H1 (cell line): Measurements from ENCODE around the gene EML4. TPM values are rescaled to one million over a fixed set of nuclear protein-coding genes. Genes with fewer than 3 reads are reported as not detected.

Experiments used
- CTCF ChIA-PET: fragments of 300-600 bp; sonication (Branson Sonifier 250); formaldehyde crosslinking; loops from one replicate; lab custom pipeline; 2021; ENCODE audit not compliant: partially characterized antibody; lab: Charles Lee
- POLR2A ChIA-PET: fragments of 300-600 bp; sonication (Branson Sonifier 250); formaldehyde crosslinking; loops from one replicate; lab custom pipeline; 2021; ENCODE audit warnings: inconsistent platforms; ENCODE audit not compliant: partially characterized antibody; lab: Charles Lee
- DNase-seq, 2 experiments: peaks; one replicate each; pipeline versions ENCODE4 v3.0.0 to v3.0.0-alpha.2; 2010 to 2022; ENCODE audit warnings: low spot score in 2 of 2, low read depth in 1 of 2, mixed read lengths in 1 of 2
- FAIRE-seq: peaks from 2 replicates; lab custom pipeline; 2011; peaks lifted over from hg19 to GRCh38; lab: Jason Lieb, UNC
- H2AFZ ChIP-seq: 2 replicates; pipeline ENCODE4 v1.8.1; 2012; ENCODE audit warnings: low read length, inconsistent platforms
- H2AK5ac ChIP-seq: 2 replicates; pipeline ENCODE4 v1.6.1; 2013; ENCODE audit warnings: low read depth, low read length
- H2BK120ac ChIP-seq: replicated peaks from 2 replicates; pipeline ENCODE3; 2013; ENCODE audit warnings: low read depth, low read length, inconsistent platforms
- H2BK12ac ChIP-seq: 2 replicates; pipeline ENCODE4 v1.6.1; 2013; ENCODE audit warnings: low read depth, low read length
- H2BK15ac ChIP-seq: 2 replicates; pipeline ENCODE4 v1.6.1; 2013; ENCODE audit warnings: low read length
- H2BK20ac ChIP-seq: 2 replicates; pipeline ENCODE4 v1.6.1; 2013; ENCODE audit warnings: low read length
- H2BK5ac ChIP-seq: 2 replicates; pipeline ENCODE4 v1.6.1; 2013; ENCODE audit warnings: low read depth, low read length
- H3K14ac ChIP-seq: 2 replicates; pipeline ENCODE4 v1.6.1; 2013; ENCODE audit warnings: inconsistent platforms; ENCODE audit not compliant: insufficient read length
- H3K18ac ChIP-seq: 2 replicates; pipeline ENCODE4 v1.6.1; 2013; ENCODE audit warnings: low read length; ENCODE audit errors: extremely low read depth
- H3K23ac ChIP-seq: 2 replicates; pipeline ENCODE4 v1.6.1; 2013; ENCODE audit warnings: inconsistent platforms; ENCODE audit not compliant: insufficient read length
- H3K23me2 ChIP-seq: 2 replicates; pipeline ENCODE4 v1.6.1; 2013; ENCODE audit warnings: low read depth, low read length
- H3K27ac ChIP-seq: 2 replicates; pipeline ENCODE4 v1.6.1; 2011; ENCODE audit warnings: low read depth, low read length, inconsistent platforms
- H3K27me3 ChIP-seq, 4 experiments: replicated peaks in 1 of 4; 1 replicate in 1 of 4; 2 replicates in 3 of 4; pipeline versions ENCODE4 v1.6.1 to v1.8.1; 2011 to 2013; ENCODE audit warnings: low read length in 3 of 4, mild to moderate bottlenecking in 3 of 4, inconsistent platforms in 2 of 4, mixed read lengths in 2 of 4, moderate library complexity in 1 of 4; ENCODE audit not compliant: control insufficient read depth in 3 of 4, insufficient read depth in 3 of 4; ENCODE audit errors: extremely low read depth in 1 of 4
- H3K36me3 ChIP-seq, 4 experiments: 2 replicates each; pipeline versions ENCODE4 v1.6.1 to v1.8.1; 2011 to 2013; ENCODE audit warnings: mild to moderate bottlenecking in 4 of 4, low read length in 3 of 4, moderate library complexity in 2 of 4, control low read depth in 1 of 4, inconsistent platforms in 1 of 4; ENCODE audit not compliant: insufficient read depth in 4 of 4, control insufficient read depth in 2 of 4
- H3K4ac ChIP-seq: replicated peaks from 2 replicates; pipeline ENCODE3; 2013; ENCODE audit warnings: low read length, low read depth, mixed read lengths, inconsistent platforms; ENCODE audit not compliant: insufficient read length
- H3K4me1 ChIP-seq, 4 experiments: replicated peaks in 1 of 4; 1 replicate in 1 of 4; 2 replicates in 3 of 4; pipeline versions ENCODE4 v1.6.1 to v1.8.1; 2011 to 2013; ENCODE audit warnings: low read length in 3 of 4, inconsistent platforms in 2 of 4, mixed read lengths in 1 of 4; ENCODE audit not compliant: insufficient read depth in 4 of 4, control insufficient read depth in 3 of 4
- H3K4me2 ChIP-seq, 2 experiments: 2 replicates each; pipeline versions ENCODE4 v1.6.1 to v1.8.1; 2011 to 2013; ENCODE audit warnings: low read depth in 2 of 2, low read length in 2 of 2, control low read depth in 1 of 2, inconsistent platforms in 1 of 2, mild to moderate bottlenecking in 1 of 2; ENCODE audit not compliant: insufficient read depth in 1 of 2
- H3K4me3 ChIP-seq, 4 experiments: fragments of 200-600, 300-600 bp in 1 of 4; sonication (generic), shearing (Covaris generic), sonication (Bioruptor Twin) in 1 of 4; 2 replicates each; pipeline versions ENCODE4 v1.5.1 to v1.8.1; 2011 to 2016; ENCODE audit warnings: low read length in 4 of 4, low read depth in 3 of 4, control low read depth in 2 of 4, inconsistent platforms in 2 of 4, mild to moderate bottlenecking in 2 of 4, mixed read lengths in 1 of 4, moderate library complexity in 1 of 4; ENCODE audit not compliant: insufficient read depth in 2 of 4; ENCODE audit errors: extremely low read depth in 1 of 4
- H3K56ac ChIP-seq: replicated peaks from 2 replicates; pipeline ENCODE3; 2013; ENCODE audit warnings: low read depth, mild to moderate bottlenecking, mixed read lengths, low read length, inconsistent platforms; ENCODE audit not compliant: insufficient read length
- H3K79me1 ChIP-seq: 2 replicates; pipeline ENCODE4 v1.6.1; 2013; ENCODE audit warnings: low read depth, low read length, control low read depth
- H3K79me2 ChIP-seq, 2 experiments: 2 replicates each; pipeline versions ENCODE4 v1.6.1 to v1.8.1; 2012 to 2013; ENCODE audit warnings: low read length in 2 of 2, mild to moderate bottlenecking in 2 of 2, inconsistent platforms in 1 of 2; ENCODE audit not compliant: insufficient read depth in 2 of 2, control insufficient read depth in 1 of 2
- H3K9ac ChIP-seq, 4 experiments: replicated peaks in 1 of 4; 1 replicate in 1 of 4; 2 replicates in 3 of 4; pipeline versions ENCODE4 v1.6.1 to v1.8.1; 2011 to 2013; ENCODE audit warnings: low read depth in 3 of 4, low read length in 3 of 4, control low read depth in 2 of 4, mild to moderate bottlenecking in 2 of 4, moderate library complexity in 2 of 4, inconsistent platforms in 1 of 4; ENCODE audit errors: extremely low read depth in 1 of 4
- H3K9me3 ChIP-seq, 2 experiments: 2 replicates each; pipeline versions ENCODE4 v1.6.1 to v1.8.1; 2012 to 2013; ENCODE audit warnings: mild to moderate bottlenecking in 2 of 2, moderate library complexity in 2 of 2, control low read depth in 1 of 2, inconsistent platforms in 1 of 2, low read depth in 1 of 2, low read length in 1 of 2, mixed read lengths in 1 of 2; ENCODE audit not compliant: insufficient read depth in 2 of 2
- H4K20me1 ChIP-seq, 2 experiments: replicated peaks in 1 of 2; 2 replicates each; pipeline versions ENCODE3 to v1.8.1; 2011 to 2013; ENCODE audit warnings: inconsistent platforms in 2 of 2, low read length in 2 of 2, mild to moderate bottlenecking in 1 of 2; ENCODE audit not compliant: insufficient read depth in 2 of 2, control insufficient read depth in 1 of 2
- H4K5ac ChIP-seq: 2 replicates; pipeline ENCODE4 v1.6.1; 2013; ENCODE audit warnings: low read length, low read depth, mixed read lengths, inconsistent platforms; ENCODE audit not compliant: insufficient read length
- H4K8ac ChIP-seq: 2 replicates; pipeline ENCODE4 v1.8.0; 2013; ENCODE audit warnings: mild to moderate bottlenecking, moderate library complexity, low read length, inconsistent platforms; ENCODE audit not compliant: insufficient read depth; ENCODE audit errors: extremely low read depth
- H4K91ac ChIP-seq: replicated peaks from 2 replicates; pipeline ENCODE3; 2013; ENCODE audit warnings: low read length, mixed read lengths, inconsistent platforms; ENCODE audit not compliant: insufficient read length
- BACH1 ChIP-seq: IDR thresholded peaks from 2 replicates; pipeline ENCODE4 v1.6.1; 2012; ENCODE audit warnings: low read length, improper control_type of control experiment
- CBX5 ChIP-seq: fragments of 300-800, 300-1000 bp; sonication (generic); IDR thresholded peaks from 2 replicates; pipeline ENCODE4 v1.7.1; 2016; ENCODE audit warnings: antibody characterized with exemption, low read length, low read depth
- CHD2 ChIP-seq: IDR thresholded peaks from 2 replicates; pipeline ENCODE4 v1.6.1; 2012; ENCODE audit warnings: low read length, improper control_type of control experiment
- EP300 ChIP-seq, 2 experiments: IDR thresholded peaks; 1 replicate in 1 of 2; 2 replicates in 1 of 2; pipeline ENCODE4 v1.6.1; 2011 to 2012; ENCODE audit warnings: low read depth in 2 of 2, low read length in 2 of 2, mild to moderate bottlenecking in 2 of 2, borderline replicate concordance in 1 of 2, inconsistent platforms in 1 of 2, moderate library complexity in 1 of 2
- NANOG ChIP-seq: IDR thresholded peaks from 2 replicates; pipeline ENCODE4 v1.6.1; 2011; ENCODE audit warnings: low read length, low read depth, mild to moderate bottlenecking, inconsistent platforms; ENCODE audit not compliant: insufficient read depth, poor library complexity, severe bottlenecking
- PHF8 ChIP-seq: fragments of 200-600 bp; sonication (generic); conservative IDR thresholded peaks from 2 replicates; pipeline ENCODE4 v1.7.1; 2012; ENCODE audit warnings: low read depth, mild to moderate bottlenecking, inconsistent platforms, low read length, moderate library complexity
- POLR2A ChIP-seq, 2 experiments: IDR thresholded peaks; 1 replicate in 1 of 2; 2 replicates in 1 of 2; pipeline ENCODE4 v1.6.1; 2011; ENCODE audit warnings: low read depth in 2 of 2, low read length in 2 of 2, mild to moderate bottlenecking in 2 of 2; ENCODE audit errors: control extremely low read depth in 1 of 2
- RAD21 ChIP-seq, 2 experiments: IDR thresholded peaks in 1 of 2; conservative IDR thresholded peaks in 1 of 2; 2 replicates each; pipeline ENCODE4 v1.6.1; 2011; ENCODE audit warnings: low read depth in 2 of 2, low read length in 2 of 2, improper control_type of control experiment in 1 of 2, inconsistent platforms in 1 of 2, mild to moderate bottlenecking in 1 of 2, moderate library complexity in 1 of 2
- RXRA ChIP-seq: IDR thresholded peaks from 2 replicates; pipeline ENCODE4 v1.6.1; 2011; ENCODE audit warnings: low read depth, mild to moderate bottlenecking, low read length, moderate library complexity; ENCODE audit not compliant: insufficient read depth
- SIN3A ChIP-seq, 2 experiments: IDR thresholded peaks in 1 of 2; conservative IDR thresholded peaks in 1 of 2; 2 replicates each; pipeline ENCODE4 v1.6.1; 2011 to 2012; ENCODE audit warnings: low read length in 2 of 2, improper control_type of control experiment in 1 of 2, low read depth in 1 of 2, mild to moderate bottlenecking in 1 of 2
- TCF12 ChIP-seq: IDR thresholded peaks from 2 replicates; pipeline ENCODE4 v1.6.1; 2011; ENCODE audit warnings: low read depth, mild to moderate bottlenecking, low read length
- WGBS, 2 experiments: shearing (Covaris generic) in 1 of 2; methylation state at CpG; one replicate each; pipeline versions ENCODE4 v1.1.6 to v1.1.7; 2013 to 2015; ENCODE audit warnings: low lambda C conversion rate in 2 of 2, mixed read lengths in 2 of 2, inconsistent platforms in 1 of 2, low coverage in 1 of 2, missing lambda C conversion rate in 1 of 2; ENCODE audit not compliant: insufficient replicate concordance in 2 of 2, insufficient coverage in 1 of 2, insufficient read length in 1 of 2; ENCODE audit errors: extremely low coverage in 1 of 2, missing lambda C conversion rate in 1 of 2; 5-methylcytosine and 5-hydroxymethylcytosine counted together
- polyA plus RNA-seq, 7 experiments: library from polyadenylated mRNA; depleted of rRNA in 3 of 7; stranded (reverse) in 5 of 7; unstranded in 2 of 7; fragments of >200 nt in 5 of 7; fragments of 200-250 nt in 2 of 7; gene quantifications; 1 replicate in 5 of 7; 2 replicates in 1 of 7; 4 replicates in 1 of 7; pipeline versions ENCODE4 v1.2.1 to v1.2.3, GENCODE V29; 2011 to 2013; ENCODE audit warnings: missing spikeins in 2 of 7, mixed read lengths in 2 of 7
- total RNA-seq: library from RNA; stranded (reverse); fragmentation: NEBNext Ultra II Directional; extraction: Animal tissue kit (Norgen Biotek cat#: 25700); gene quantifications from 2 replicates; pipeline ENCODE4 v1.2.1, GENCODE V29; 2021
- TF ChIP-seq, protein P1 (sequence below): IDR thresholded peaks from 2 replicates; pipeline ENCODE4 v1.6.1; 2011; ENCODE audit warnings: low read depth, mild to moderate bottlenecking, low read length; ENCODE audit not compliant: insufficient read depth
- TF ChIP-seq, protein P2 (sequence below): IDR thresholded peaks from 2 replicates; pipeline ENCODE4 v1.6.1; 2012; ENCODE audit warnings: inconsistent platforms

Gene EML4
- total and polyA plus RNA-seq, 2 of the 8 experiments (the other 6 are each of a cell fraction or from before 2014, with no cell fraction given) = 50.1 to 104 TPM

GRCh38 chr2:42246562-42246961 is 77.4 kb downstream of the EML4 start:
- H4K8ac ChIP-seq = no peak overlapping the region
- no peak overlapping the region for H2BK5ac ChIP-seq
- CTCF ChIA-PET = interaction anchor here (0.7 to 1.8 kb wide), 4 partner anchors 10 to 156 kb away, joined by 3 to 5 read pairs (median 3); no protein-coding TSS in a partner anchor
- no peak overlapping the region for H3K9ac ChIP-seq
- no peak overlapping the region for H2BK20ac ChIP-seq
- H2BK12ac ChIP-seq = no peak overlapping the region
- no peaks in the 10 kb centered on the region; the same call in 1 of the 2 replicates for H3K79me1 ChIP-seq
- no peak overlapping the region for H2AFZ ChIP-seq
- no peaks in the 10 kb centered on the region; a peak in 1 of 4 replicates for H3K9me3 ChIP-seq
- no peak for FAIRE-seq
- H3K36me3 ChIP-seq = peaks cover 0 to 10% (median 1%) of the 10 kb centered on the region in 4 experiments; a peak in 3 of 8 replicates
- H3K27ac ChIP-seq = no peak overlapping the region
- POLR2A ChIA-PET = no interaction called here
- no peak overlapping the region for H3K4me2 ChIP-seq
- WGBS, 2 experiments = 100% methylated on average over 1 of the region's 1 CpG; no CpG with 5 or more reads in 1 of the 2 experiments
- H3K14ac ChIP-seq = no peak overlapping the region
- no peak overlapping the region for H3K18ac ChIP-seq
- peaks cover 0 to 23% of the 10 kb centered on the region in 2 experiments; a peak in 2 of 4 replicates for H3K79me2 ChIP-seq
- H4K5ac ChIP-seq = no peak overlapping the region
- H4K91ac ChIP-seq = no peak overlapping the region
- no peak overlapping the region for H2BK15ac ChIP-seq
- no peaks in the 10 kb centered on the region for H4K20me1 ChIP-seq
- H3K56ac ChIP-seq = no peak overlapping the region
- no peak for DNase-seq
- no peaks in the 10 kb centered on the region for H3K4me1 ChIP-seq
- H3K4ac ChIP-seq = no peak overlapping the region
- no peak overlapping the region for H3K4me3 ChIP-seq
- H2AK5ac ChIP-seq = no peak overlapping the region
- no peak overlapping the region for H2BK120ac ChIP-seq
- H3K23me2 ChIP-seq = no peaks in the 10 kb centered on the region
- no peaks in the 10 kb centered on the region for H3K27me3 ChIP-seq
- H3K23ac ChIP-seq = no peak overlapping the region
- no peak for TF ChIP-seq CBX5
- TF ChIP-seq RXRA = no peak
- TF ChIP-seq RAD21 (IDR thresholded peaks at IDR 0.05 in 1 of 2, conservative IDR thresholded peaks at IDR 0.05 in 1 of 2; ENCODE audit: low read depth in 2 of 2, low read length in 2 of 2) = no peak
- no peak for TF ChIP-seq EP300 (IDR thresholded peaks at IDR 0.05; ENCODE audit: borderline replicate concordance in 1 of 2, low read depth in 2 of 2, low read length in 2 of 2)
- no peak for TF ChIP-seq SIN3A (conservative IDR thresholded peaks at IDR 0.05 in 1 of 2, IDR thresholded peaks at IDR 0.05 in 1 of 2; ENCODE audit: low read depth in 1 of 2, low read length in 2 of 2)
- TF ChIP-seq CHD2 = no peak
- no peak for TF ChIP-seq PHF8
- TF ChIP-seq, protein P1, sequence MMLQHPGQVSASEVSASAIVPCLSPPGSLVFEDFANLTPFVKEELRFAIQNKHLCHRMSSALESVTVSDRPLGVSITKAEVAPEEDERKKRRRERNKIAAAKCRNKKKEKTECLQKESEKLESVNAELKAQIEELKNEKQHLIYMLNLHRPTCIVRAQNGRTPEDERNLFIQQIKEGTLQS = no peak
- TF ChIP-seq BACH1 = no peak
- TF ChIP-seq, protein P2, sequence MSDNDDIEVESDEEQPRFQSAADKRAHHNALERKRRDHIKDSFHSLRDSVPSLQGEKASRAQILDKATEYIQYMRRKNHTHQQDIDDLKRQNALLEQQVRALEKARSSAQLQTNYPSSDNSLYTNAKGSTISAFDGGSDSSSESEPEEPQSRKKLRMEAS = no peak
- TF ChIP-seq NANOG = no peak
- TF ChIP-seq TCF12 = no peak
- TF ChIP-seq POLR2A (IDR thresholded peaks at IDR 0.05; ENCODE audit: control extremely low read depth in 1 of 2, low read depth in 2 of 2, low read length in 2 of 2) = no peak
